Upper lobe of left lung (tissue), 4 donors: ENCODE measurements around the gene TERB1.

Experiments used
- CTCF ChIP-seq, 6 experiments: fragments of 450-650 bp in 4 of 6; fragments of 200-600 bp in 2 of 6; sonication (generic) in 2 of 6; IDR thresholded peaks; one replicate each; pipeline ENCODE4 v1.5.1; 2016 to 2019; ENCODE audit warnings: antibody characterized with exemption in 6 of 6
- EP300 ChIP-seq, 4 donors: sonication (generic); formaldehyde crosslinking; IDR thresholded peaks; one replicate each; pipeline ENCODE4 v1.5.1; 2017; ENCODE audit warnings: antibody characterized with exemption in 4 of 4, control low read depth in 2 of 4
- POLR2A ChIP-seq, 4 donors: fragments of 450-650 bp; IDR thresholded peaks; one replicate each; pipeline ENCODE4 v1.5.1; 2016 to 2017; ENCODE audit warnings: antibody characterized with exemption in 4 of 4, mild to moderate bottlenecking in 2 of 4

GRCh38 chr16:66832190-66832589, 30.8 kb upstream of the TERB1 start:
- TF ChIP-seq POLR2A (IDR thresholded peaks at IDR 0.05) (no peak), CTCF (IDR thresholded peaks at IDR 0.05) (no peak), EP300 (IDR thresholded peaks at IDR 0.05) (no peak)
